ENCODE measurements around the gene BEGAIN.

Gene BEGAIN

DNA sequence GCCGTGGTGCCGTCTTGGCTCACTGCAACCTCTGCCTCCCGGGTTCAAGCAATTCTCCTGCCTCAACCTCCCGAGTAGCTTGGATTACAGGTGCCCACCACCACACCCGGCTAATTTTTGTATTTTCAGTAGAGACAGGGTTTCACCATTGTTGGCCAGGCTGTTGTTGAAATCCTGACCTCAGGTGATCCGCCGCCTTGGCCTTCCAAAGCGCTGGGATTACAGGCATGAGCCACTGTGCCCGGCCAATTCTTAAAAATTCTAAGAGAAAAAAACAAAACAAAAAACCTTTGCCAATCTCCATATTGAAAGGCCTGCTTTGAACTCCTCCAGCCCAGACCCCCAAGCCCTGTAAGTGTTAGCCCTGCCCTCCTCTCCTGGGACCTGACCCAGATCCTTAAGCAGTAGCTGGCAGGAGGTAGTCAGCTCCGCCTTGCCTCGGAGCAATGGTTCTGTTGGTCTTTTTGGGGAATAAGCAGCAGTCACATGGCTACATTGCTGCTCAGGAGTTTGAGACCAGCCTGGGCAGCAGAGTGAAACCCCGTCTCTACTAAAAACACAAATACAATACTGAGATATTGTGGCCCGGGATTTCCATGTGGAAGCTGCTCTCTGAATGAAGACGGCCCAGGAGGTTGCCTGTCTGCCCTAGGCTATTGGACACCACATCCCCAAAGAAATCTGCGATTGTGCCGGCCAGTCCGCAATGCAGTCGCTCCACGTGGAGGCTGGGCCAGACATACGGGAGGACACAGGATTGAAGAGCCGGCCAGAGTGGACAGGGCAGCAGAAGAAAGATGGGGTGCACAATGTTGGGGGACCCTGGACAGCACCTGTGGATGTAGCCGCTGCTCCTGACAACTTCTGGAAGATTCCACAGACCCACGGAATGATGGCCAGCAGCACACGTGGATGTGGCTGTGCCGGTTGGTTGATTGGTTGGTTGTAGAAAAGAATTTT lies 28.8 kb upstream of the BEGAIN start:
- no peak for DNase-seq

DNA sequence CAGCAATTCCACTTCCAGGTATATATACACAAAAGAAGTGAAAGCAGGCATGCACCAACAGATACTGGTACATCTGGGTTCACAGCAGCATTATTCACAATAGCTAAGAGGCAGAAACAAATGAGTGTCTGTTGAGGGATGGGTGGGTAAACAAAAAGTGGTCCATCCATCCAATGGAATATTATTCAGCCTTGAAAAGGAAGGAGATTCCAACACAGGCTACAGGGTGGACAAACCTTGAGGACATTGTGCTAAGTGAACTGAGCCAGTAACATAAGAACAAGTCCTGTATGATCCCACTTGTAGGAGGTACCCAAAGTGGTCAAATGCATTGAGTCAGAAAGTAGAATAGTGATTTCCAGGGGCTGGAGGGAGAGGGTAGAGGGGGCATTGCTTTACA lies 27.6 kb upstream of the BEGAIN start:
- no peak for DNase-seq

DNA sequence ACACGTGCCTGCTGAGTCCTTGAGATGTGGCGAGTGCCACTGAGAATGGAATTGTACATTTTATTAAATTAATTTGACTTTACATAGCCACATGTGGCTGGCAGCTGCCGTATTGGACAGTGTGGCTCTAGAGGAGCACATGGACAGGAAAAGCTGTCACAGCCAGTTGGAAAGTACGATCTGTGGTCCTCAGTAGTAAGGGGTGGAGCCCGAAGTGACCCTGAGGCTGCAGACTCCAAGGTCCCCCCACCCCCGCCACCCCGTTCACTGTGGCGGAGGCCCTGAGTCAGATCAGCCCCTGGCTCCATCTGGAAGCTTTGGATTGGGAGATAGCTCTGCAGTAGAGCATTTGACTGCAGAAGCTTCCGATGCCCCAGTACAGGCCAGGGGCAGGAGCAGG lies 25.8 kb upstream of the BEGAIN start:
- DNase-seq: no peak

DNA sequence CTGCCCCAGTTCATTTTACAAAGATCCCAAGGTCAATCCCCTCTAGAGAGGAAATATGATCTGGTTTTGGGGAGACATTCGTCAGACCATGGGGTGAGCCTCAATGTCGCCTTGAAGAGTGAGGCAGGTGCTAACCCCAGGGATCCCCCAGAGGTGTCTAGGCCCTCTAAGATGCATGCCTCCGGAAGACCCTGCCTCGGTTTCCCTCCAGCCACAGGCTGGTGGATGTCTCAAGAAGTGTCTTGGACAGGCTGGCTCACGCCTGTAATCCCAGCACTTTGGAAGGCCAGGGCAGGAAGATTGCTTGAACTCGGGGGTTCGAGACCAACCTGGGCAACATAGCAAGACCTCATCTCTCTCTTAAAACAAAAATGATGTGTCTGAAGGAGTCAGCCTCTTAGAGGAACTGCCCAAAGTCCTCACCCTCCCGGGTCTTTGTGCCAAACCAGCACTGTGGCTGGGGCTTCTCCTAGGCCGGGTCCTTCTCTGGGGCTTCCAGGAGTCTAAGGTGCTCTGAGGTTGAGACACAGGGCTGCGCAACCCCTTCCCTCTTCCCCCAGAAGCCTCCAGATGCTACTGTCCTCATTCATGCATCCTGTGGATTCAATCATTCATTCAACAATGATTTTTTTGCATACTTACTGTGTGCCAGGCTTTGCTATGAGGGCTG lies 24.7 kb upstream of the BEGAIN start:
- no peak for DNase-seq

DNA sequence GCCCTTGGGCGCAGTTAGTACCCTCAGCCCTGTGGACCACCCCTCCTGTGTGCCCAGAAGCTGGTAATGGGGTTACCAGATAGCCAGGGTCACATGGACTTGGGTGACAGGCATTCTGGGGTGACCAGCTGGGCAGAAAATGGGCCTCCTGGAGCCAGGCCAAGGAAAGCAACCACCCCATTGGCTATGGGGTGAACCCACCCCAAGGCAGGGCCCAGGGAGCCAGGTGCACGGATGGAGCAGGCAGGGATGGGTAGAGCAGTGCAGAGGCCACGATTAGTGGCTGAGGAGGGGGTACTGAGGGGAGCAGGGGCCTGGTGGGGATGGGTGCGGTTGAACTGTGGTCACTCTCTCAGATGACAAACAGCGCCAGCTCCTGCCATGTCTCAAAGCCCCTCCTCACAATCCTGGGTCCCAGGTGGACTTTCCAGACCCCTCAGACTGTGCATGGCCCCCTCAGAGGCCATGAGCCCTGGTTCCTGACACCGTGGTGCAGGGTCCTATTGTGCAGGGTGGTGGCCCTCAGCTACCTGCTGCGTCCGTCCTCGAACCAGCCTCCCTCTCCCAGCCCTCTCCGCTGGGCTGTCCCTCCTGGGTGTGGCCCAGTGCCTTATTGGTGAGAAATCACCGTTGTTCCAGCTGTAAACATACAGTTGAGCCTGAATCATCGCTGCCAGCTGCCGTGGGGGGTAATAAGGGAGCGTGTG lies 23.4 kb upstream of the BEGAIN start:
- DNase-seq: no peak

DNA sequence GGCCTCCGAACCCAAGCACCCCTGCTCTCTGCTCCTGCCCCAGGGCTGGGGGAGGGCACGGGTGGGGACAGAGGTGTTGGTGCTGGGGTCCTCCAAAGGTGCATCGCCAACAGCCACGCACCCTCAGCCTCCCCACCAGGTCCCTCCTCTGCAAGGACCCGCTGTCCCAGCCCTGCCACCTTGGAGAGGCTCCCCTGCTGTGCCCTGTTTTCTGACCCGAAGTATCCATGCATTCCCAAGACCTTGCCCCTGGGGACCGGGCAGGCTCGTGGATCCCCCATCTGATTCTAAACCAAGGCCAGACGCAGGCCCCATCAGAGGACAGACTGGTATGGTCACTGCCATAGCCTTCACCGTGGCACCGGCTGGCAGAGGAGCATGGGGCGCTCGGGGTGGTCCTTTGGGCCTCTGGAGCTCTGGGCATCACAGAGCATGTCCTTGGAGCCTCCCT lies 22.7 kb upstream of the BEGAIN start:
- no peak for DNase-seq

DNA sequence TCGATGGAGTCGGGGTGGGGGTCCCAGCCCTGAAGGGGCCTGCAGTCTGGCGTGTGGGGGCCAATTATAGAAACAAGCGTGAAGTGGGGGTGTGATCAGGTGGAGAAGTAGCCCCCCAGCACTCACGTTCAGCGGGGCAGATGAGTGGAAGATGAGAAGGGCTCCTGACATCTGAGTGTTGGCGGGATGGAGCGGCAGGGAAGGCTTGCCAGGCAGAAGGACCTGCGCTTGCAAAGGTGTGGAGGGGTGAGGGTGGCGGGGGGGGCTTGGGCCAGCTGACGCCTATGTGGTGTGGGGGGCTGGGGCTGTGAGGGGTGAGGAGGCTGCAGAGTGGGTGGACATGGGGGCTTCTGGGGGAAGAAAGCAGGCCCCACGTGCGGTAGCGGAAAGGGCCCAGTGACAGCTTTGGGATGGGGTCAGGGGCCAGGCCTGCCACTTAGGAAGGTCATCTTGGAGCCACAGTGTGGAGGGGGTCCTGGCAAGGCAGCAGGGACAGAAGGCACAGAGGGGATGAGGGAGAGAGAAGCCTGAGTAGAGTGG lies 22.2 kb upstream of the BEGAIN start:
- DNase-seq: no peak

DNA sequence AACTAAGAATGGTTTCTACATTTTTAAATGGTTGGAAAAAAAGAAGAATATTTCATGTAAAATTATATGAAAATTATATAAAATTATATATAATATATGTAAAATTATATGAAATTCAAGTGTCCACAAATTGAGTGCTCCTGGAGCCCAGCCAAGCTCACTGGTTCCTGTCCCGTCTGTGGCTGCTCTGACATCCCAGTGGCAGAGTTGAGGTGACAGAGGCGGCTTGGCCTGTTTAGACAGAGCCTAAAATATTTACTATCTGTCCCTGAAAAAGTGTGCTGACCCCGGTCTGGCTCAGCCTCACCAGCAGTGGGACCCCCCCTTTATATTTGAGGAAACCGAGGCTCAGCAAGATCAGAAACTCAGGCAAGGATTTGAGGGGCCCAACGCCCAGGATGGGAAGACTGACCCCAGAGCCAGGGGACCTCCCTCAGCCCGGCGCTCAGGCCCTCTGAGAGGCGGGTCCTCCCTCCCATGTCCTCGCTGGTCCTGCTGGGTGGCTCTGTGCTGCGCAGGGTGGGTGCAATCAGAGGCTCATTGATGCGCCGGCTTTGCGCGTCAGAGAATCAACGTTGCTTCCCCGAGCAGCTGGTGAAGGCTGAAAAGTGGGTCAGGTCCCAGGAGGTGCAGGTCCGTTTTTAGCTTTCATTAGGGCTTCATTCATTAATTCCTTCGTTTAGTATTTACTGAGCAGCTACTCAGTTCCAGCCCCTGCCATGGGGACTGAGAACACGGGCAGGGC lies 21.5 kb upstream of the BEGAIN start:
- DNase-seq: no peak

DNA sequence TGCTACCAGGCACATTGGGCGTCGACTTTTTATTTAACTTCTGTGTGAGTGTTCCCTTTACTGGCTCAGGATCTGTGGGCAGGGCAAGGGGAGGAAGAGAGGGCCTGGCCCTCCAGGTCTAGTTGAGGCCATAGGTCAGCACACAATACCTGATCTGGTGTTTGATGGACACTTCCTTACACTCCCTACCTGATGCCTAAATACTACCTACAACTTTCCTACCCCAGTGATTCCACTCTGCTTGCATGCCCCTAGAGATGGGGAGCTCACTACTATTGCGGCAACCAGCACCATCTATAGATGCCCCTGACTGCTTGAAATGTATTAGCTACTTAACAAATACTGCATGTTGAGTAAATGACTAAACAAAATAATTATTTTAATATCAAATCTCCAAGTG lies 20.8 kb upstream of the BEGAIN start:
- no peak for DNase-seq

DNA sequence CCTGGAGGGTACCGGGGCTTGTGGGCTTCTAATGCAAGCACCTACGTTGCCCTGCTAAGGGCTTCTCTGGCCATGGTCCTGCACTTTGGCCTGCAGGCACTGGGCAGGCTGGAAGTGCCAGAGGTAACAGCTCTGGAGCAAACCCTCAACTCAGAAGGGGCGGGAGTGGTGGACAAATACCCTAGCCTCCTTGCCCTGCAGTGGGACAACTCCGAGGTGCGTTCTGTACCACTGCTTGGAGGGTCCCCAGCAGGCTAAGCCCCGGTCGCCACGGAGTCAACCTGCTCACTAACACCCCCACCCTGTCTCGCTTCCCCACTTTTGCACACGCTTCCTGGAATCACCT lies 20.4 kb upstream of the BEGAIN start:
- no peak for DNase-seq

DNA sequence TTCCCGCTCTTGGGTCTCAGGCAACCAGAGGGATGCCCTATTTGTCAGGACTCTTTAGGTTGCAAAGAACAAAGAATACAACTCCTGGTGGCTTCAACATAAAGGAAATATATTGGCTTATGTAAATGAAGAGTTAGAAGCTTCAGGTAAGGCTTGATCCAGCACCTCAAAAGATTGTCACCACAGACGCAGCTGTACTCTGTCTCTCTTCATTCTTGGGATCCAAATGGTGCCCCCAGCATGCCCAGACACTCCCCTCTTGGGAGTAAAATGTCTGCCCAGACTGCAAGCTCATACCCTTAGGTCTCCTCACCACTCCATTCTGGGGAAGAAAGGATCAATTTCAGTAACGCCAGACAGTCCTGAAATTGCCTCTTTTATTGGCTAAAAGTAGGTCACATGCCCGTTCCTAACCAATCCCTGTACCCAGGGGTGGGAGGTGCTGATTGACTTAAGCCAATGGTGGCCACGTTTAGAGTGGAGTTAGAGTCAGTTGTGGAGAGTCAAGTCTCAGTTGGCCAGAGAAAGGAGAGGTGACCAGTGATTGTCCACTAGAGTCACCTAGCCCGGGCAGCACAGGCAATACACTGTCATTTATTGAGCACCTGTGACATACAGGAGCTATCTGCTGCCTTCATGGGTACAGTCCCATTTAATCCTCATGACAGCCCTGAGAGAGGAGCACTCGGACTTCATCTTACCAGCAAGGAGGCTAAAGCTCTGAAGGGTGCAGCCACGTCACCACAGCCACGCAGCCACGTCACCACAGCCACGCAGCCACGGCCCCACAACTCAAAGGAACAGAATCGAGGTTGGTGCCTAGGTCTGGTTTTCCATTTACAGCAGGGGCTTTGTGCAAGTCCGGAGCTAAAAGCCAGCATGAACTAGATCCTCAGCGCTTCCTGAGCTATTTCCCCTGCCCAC lies 19.7 kb upstream of the BEGAIN start:
- DNase-seq: no peak

DNA sequence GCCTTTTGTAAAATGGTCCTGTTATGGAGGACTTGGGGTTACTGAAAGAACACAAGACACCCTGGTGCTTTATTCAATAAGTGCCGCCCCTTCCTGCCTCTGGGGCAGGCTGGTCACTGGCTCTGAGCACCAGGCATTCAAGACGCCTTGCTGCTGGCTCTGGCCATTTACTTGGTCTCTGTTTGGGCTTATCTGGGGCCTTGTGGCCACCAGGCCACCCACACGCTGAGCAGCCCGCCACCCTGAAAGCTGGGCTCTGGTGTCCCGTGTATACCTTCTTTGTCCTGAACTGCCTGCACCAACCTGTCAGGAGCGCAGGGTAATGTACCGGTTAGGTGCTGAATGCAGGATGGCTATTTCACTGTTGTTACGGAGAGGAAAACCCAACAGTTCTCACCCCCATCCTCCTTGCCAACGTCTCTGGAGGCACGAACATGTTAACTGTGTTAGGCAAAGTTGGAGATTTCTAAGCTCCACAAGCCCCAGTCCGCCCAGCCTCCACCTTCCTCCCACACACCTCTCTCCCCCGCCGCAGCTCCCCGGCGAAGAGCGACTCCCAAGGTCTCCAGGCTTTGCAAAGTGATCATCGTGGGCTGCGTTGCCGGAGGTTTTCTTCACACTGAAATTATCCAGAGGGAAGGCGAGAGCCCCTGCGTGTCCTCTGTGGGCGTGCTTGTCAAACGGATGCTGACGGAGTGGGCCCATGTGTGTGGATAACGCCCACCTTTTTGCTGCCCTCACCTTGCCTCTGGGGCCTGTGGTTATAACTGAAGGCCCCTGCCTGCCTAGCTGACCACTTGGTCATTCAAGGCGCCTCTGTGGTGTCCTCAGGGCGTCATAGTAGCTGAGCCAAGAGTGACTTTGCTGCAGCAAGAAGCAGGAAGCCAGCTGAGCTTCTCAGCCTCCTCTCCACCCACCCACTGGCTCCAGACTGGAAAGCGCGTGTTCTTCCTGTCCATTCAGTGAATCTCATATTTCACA lies 18.8 kb upstream of the BEGAIN start:
- no peak for DNase-seq

DNA sequence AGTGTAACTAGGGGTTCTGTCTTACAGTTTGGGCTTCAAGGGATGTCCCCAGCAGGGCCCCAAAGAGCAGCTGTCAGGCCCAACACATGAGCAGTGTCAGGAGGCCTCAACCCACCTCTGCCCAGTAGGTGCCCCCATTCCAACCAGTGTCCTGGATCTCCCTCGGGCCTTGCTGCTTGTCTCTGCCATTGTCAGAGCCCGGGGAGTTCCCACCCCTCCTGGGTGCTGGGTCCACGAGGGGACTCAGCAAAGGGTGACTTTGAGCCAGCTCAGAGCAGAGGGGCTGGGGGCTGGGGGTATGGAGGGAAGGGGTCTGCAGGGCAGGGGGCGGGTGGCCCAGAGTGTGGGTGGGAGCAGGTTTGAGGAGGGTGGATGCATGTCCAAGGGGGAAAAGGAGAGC lies 18.0 kb upstream of the BEGAIN start:
- no peak for DNase-seq

DNA sequence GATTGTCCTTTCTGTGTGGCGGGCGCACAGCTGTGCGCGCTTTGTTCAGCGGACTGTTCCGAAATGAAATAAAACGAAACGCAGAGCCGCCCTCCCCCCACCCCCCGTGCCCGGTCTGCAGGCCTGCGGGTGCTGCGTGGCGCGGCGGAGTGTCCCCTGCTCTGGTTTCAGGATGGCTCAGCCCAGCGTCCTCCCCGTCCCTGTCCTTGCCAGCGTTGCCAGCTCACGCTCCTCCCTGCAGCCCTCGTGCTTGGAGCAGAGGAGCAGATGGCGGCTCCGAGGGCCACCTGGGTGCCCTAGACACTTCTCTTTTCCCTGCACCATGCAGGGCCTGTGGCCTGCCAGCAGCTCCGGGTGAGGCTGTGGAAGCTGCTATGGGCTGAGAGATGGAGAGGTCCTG lies 17.5 kb upstream of the BEGAIN start:
- DNase-seq: no peak

DNA sequence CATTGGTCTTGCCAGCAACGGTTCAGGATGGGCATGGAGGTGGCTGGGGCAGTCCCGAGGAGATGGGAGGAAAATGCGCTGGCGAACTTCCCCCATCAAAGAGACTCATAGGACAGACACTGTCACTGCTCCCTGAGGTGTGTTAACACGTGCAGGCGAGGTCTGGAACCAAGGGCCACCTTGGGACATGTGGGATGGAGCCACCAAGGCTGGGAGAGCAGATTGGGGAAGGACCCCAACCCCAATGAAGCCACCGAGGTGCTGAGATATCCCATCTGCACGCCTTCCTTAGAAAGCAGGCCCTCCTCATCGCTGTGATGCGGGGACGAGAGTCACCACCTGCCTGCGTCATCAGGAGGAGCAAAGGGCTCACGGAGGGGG lies 16.9 kb upstream of the BEGAIN start:
- no peak for DNase-seq

DNA sequence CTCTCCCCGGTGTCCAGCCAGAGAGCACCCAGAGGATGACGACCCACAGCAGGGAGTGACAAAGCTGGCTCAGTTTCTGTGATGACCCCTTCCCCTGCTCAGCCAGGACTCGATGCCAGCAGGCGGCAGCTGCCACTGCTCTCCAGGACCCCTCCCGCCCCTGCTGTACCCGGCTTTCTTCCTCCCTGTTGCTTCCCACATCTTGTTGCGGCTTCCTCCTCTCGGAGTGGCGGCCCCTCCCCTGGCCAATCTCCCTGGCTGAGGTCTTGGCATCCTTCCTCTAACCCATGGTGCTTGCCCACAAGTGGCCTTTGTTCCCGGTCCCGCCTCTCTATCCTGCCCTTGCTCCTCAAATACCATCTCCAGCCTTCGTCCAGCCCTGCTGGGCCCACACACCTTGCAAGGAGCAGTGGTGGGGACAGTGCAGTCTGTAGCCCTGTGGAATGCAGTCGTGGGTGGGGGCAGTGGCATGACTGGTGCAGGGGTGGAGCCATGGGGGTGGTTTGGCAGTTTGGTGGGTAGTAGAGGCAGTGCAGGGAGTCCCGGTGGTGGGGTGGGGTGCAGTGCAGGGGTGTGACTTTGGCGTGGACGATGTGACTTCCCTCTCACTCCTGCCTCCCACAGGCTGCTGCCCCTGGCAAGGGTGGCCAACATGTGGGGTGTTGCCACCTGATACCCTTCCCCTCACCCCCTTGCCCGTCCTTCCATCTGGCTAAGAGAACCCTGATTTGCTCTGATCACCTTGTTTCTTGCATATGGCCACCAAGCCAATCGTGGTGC lies 16.3 kb upstream of the BEGAIN start:
- DNase-seq: no peak

DNA sequence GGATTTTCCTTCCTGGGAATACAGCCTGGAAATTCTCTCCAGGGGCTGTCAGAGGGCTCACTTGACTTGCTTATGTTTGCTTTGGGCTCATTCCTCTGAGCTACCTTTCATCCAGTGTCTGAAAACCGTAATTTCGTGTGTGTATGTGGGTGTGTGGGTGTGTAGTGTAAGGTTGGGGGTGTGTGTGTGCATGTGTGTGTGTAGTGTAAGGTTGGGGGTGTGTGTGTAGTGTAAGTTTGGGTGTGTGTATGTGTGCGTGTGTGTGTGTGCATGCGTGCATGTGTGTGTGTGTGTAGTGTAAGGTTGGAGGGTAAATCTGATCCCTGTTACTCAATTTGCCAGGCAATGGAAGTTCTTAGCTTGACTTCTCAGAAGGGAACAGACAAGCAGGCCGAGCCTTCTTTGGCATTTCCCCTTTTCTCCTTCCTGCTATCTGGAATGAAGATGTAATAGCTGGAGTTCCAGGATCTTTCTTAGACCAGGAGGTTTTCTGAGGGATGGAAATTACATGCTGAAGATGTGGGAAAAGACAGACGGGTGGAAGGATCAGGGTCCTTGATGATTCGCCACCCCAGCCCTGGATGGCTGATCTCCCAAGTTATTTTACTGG lies 15.5 kb upstream of the BEGAIN start:
- no peak for DNase-seq

DNA sequence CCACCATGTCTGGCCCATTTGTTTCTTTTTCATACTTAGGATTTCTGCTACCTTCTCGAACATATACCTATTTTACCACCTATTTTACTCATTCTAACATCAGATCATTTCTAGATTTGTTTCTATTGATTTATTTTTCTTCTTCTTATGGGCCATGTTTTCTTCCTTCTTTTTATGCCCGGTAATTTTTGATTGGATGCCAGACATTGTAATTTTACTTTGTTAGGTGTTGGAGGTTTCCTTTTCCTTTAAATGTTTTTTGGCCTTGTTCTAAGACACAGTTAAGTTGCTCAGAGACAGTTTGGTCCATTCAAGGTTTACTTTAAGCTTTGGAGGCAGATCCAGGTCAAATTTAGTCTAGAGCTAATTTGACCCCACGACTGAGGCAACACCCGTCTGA lies 14.7 kb upstream of the BEGAIN start:
- DNase-seq: no peak

DNA sequence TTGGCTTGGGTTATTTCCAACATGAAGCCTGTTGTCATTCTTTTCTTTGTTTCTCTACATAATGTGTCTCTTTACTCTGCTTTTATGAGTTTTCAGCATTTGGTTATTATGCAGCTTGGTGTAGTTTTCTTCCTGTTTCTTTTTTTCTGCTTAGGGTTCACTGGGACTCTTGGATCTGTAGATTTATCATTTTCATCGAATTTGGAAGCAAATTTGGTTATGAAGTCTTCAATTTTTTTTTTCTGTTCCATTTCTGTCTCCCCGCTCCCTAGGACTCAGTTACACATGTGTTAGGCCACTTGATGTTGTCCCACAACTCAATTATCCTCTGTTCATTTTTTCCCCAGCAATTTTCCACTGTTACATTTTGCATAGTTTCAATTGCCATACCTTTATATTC lies 13.8 kb upstream of the BEGAIN start:
- no peak for DNase-seq

All from activated naive CD4-positive, alpha-beta T cell treated with anti-CD3 and anti-CD28 coated beads, Interleukin-2, amount 50 U/mL, for 16 hours (primary cell).